B cell (primary cell): ENCODE results near the gene TNNI3. TPM values are rescaled to one million over a fixed set of nuclear protein-coding genes. Genes with fewer than 3 reads are reported as not detected.

Experiments used
- ATAC-seq: fragments of 200-7000 bp; cut with Tn5 transposase; one replicate; pipeline ENCODE4 v1.10.0; 2021; ENCODE audit warnings: low read depth, mild to moderate bottlenecking, moderate number of reproducible peaks, moderate library complexity
- CTCF ChIA-PET: fragments of 350-600 bp; sonication (Branson Sonifier 250); formaldehyde crosslinking; loops from one replicate; lab custom pipeline; 2021; ENCODE audit warnings: antibody characterized with exemption, inconsistent platforms; lab: Charles Lee
- POLR2A ChIA-PET: fragments of 350-600 bp; sonication (Branson Sonifier 250); formaldehyde crosslinking; loops from one replicate; lab custom pipeline; 2021; ENCODE audit warnings: antibody characterized with exemption; lab: Charles Lee
- DNase-seq: peaks from one replicate; pipeline ENCODE4 v3.0.0; 2013
- H2AFZ ChIP-seq: 2 replicates; pipeline ENCODE4 v1.6.1; 2012; ENCODE audit warnings: mild to moderate bottlenecking, low read depth, low read length; ENCODE audit not compliant: insufficient read depth, poor library complexity, severe bottlenecking
- H3K27ac ChIP-seq, 2 donors: 1 replicate in 1 of 2; 2 replicates in 1 of 2; pipeline ENCODE4 v1.5.1; 2012 to 2013; ENCODE audit warnings: low read length in 2 of 2, mild to moderate bottlenecking in 2 of 2, moderate library complexity in 1 of 2
- H3K27me3 ChIP-seq, 4 experiments: fragments of 200-600 bp in 1 of 4; sonication (generic) in 1 of 4; replicated peaks in 1 of 4; 1 replicate in 2 of 4; 2 replicates in 2 of 4; pipeline versions ENCODE4 v1.6.1 to v1.7.0; 2013 to 2016; ENCODE audit warnings: low read length in 3 of 4, mild to moderate bottlenecking in 2 of 4, mixed read lengths in 1 of 4, moderate library complexity in 1 of 4; ENCODE audit not compliant: insufficient read depth in 4 of 4, control insufficient read depth in 3 of 4; ENCODE audit errors: control extremely low read depth in 1 of 4
- H3K36me3 ChIP-seq, 2 experiments: replicated peaks in 1 of 2; 1 replicate in 1 of 2; 2 replicates in 1 of 2; pipeline versions ENCODE4 v1.6.1 to v1.7.1; 2013; ENCODE audit warnings: low read length in 1 of 2; ENCODE audit not compliant: insufficient read depth in 2 of 2, control insufficient read depth in 1 of 2; ENCODE audit errors: control extremely low read depth in 1 of 2, extremely low read depth in 1 of 2
- H3K4me1 ChIP-seq, 2 donors: fragments of 200-600 bp in 1 of 2; sonication (generic) in 1 of 2; 1 replicate in 1 of 2; 2 replicates in 1 of 2; pipeline versions ENCODE4 v1.5.1 to v1.6.1; 2013 to 2017; ENCODE audit warnings: low read length in 2 of 2; ENCODE audit not compliant: control insufficient read depth in 2 of 2, insufficient read depth in 2 of 2
- H3K4me2 ChIP-seq: replicated peaks from 2 replicates; pipeline ENCODE3; 2012; ENCODE audit warnings: mild to moderate bottlenecking, low read depth, low read length; ENCODE audit not compliant: poor library complexity, severe bottlenecking
- H3K4me3 ChIP-seq, 5 experiments: fragments of 200-600 bp in 1 of 5; sonication (generic) in 1 of 5; 1 replicate in 3 of 5; 2 replicates in 2 of 5; pipeline versions ENCODE4 v1.5.1 to v1.7.0; 2011 to 2016; ENCODE audit warnings: low read length in 4 of 5, mild to moderate bottlenecking in 4 of 5, low read depth in 2 of 5, control low read depth in 1 of 5, moderate library complexity in 1 of 5; ENCODE audit not compliant: insufficient read depth in 1 of 5; ENCODE audit errors: control extremely low read depth in 1 of 5, extremely low read depth in 1 of 5
- H3K79me2 ChIP-seq: fragments of 200-600 bp; sonication (generic); one replicate; pipeline ENCODE4 v1.6.0; 2016; ENCODE audit warnings: low read length; ENCODE audit not compliant: control insufficient read depth, insufficient read depth
- H3K9ac ChIP-seq: fragments of 200-600 bp; sonication (generic); 2 replicates; pipeline ENCODE4 v1.6.1; 2017; ENCODE audit warnings: mild to moderate bottlenecking, low read length, moderate library complexity
- H3K9me3 ChIP-seq, 3 donors: one replicate each; pipeline versions ENCODE4 v1.6.1 to v1.7.1; 2013; ENCODE audit warnings: low read length in 2 of 3; ENCODE audit not compliant: control insufficient read depth in 2 of 3, insufficient read depth in 1 of 3; ENCODE audit errors: control extremely low read depth in 1 of 3
- H4K20me1 ChIP-seq: 2 replicates; pipeline ENCODE4 v1.6.0; 2012; ENCODE audit warnings: mild to moderate bottlenecking, low read length; ENCODE audit not compliant: insufficient read depth, control insufficient read depth, poor library complexity, severe bottlenecking
- H3K27ac Mint-ChIP-seq: one replicate; pipeline ENCODE4 v1.8.0; 2021; ENCODE audit warnings: mixed read lengths
- H3K27me3 Mint-ChIP-seq: one replicate; pipeline ENCODE4 v1.8.0; 2021; ENCODE audit warnings: mixed read lengths
- H3K4me1 Mint-ChIP-seq: one replicate; pipeline ENCODE4 v1.8.0; 2021; ENCODE audit warnings: mixed read lengths
- H3K4me3 Mint-ChIP-seq: one replicate; pipeline ENCODE4 v1.8.0; 2021; ENCODE audit warnings: mixed read lengths
- H3K9me3 Mint-ChIP-seq: one replicate; pipeline ENCODE4 v1.8.0; 2022; ENCODE audit warnings: mixed read lengths; ENCODE audit not compliant: insufficient read depth
- EZH2 ChIP-seq: IDR thresholded peaks from 2 replicates; pipeline ENCODE4 v1.6.1; 2012; ENCODE audit warnings: borderline replicate concordance, low read depth, mild to moderate bottlenecking, moderate library complexity, low read length; ENCODE audit not compliant: insufficient read depth, poor library complexity, severe bottlenecking
- WGBS: methylation state at CpG from one replicate; pipeline ENCODE4 v1.1.5; 2013; ENCODE audit warnings: missing lambda C conversion rate; ENCODE audit not compliant: insufficient coverage; 5-methylcytosine and 5-hydroxymethylcytosine counted together
- intact Hi-C: fragments of 100-400 bp; cut with micrococcal nuclease; formaldehyde crosslinking; loops from one replicate; pipeline ENCODE4 v1.10.0; 2022
- polyA plus RNA-seq: library from polyadenylated mRNA; depleted of rRNA; stranded (reverse); fragments of >200 nt; gene quantifications from 2 replicates; pipeline ENCODE4 v1.2.3, GENCODE V29; 2012
- total RNA-seq, 2 donors: library from RNA; stranded (reverse); fragments of 120-200 nt in 1 of 2; gene quantifications; 1 replicate in 1 of 2; 2 replicates in 1 of 2; pipeline versions ENCODE4 v1.2.3 to v1.2.4, GENCODE V29; 2013 to 2022
- TF ChIP-seq, protein P1 (sequence below): fragments of 200-600 bp; IDR thresholded peaks from one replicate; pipeline ENCODE4 v1.8.0; 2022; ENCODE audit warnings: antibody characterized with exemption, mild to moderate bottlenecking

TNNI3 gene
- total and polyA plus RNA-seq, 2 donors (not counting 1 experiment from before 2014, with no cell fraction given): not detected

DNA sequence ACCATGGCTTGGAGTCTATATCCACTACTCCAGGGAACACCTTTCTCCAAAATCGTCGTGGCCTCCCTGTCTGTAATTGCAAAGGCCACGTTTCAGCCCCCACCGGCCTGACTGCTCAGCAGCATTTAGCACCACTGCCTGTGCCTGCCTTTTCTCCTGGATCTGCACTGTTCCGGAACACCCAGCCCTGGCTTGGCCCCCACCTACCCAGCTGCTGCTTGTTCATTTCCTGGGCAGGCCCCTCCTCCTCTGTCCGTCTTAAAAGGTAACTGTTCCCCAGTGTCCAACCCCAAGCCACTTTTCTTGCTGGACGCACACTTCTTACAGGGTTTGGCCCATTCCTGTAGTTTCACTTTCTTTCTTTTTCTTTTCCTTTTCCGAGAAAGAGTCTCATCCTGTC, 31.1 kb upstream of the TNNI3 start:
- no peaks in the 10 kb centered on the region for H3K36me3 ChIP-seq
- TF ChIP-seq, protein P1, sequence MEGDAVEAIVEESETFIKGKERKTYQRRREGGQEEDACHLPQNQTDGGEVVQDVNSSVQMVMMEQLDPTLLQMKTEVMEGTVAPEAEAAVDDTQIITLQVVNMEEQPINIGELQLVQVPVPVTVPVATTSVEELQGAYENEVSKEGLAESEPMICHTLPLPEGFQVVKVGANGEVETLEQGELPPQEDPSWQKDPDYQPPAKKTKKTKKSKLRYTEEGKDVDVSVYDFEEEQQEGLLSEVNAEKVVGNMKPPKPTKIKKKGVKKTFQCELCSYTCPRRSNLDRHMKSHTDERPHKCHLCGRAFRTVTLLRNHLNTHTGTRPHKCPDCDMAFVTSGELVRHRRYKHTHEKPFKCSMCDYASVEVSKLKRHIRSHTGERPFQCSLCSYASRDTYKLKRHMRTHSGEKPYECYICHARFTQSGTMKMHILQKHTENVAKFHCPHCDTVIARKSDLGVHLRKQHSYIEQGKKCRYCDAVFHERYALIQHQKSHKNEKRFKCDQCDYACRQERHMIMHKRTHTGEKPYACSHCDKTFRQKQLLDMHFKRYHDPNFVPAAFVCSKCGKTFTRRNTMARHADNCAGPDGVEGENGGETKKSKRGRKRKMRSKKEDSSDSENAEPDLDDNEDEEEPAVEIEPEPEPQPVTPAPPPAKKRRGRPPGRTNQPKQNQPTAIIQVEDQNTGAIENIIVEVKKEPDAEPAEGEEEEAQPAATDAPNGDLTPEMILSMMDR: no peak
- no peak for TF ChIP-seq EZH2
- H3K9me3 ChIP-seq: no peaks in the 10 kb centered on the region
- 14% methylated on average over 6 of the region's 8 CpGs for WGBS
- peak overlapping the region; percentile 33 for H2AFZ ChIP-seq
- no peak overlapping the region for H3K4me3 ChIP-seq
- H3K4me2 ChIP-seq: no peak overlapping the region
- no peaks in the 10 kb centered on the region for H3K4me1 Mint-ChIP-seq
- no peak overlapping the region for H3K27ac ChIP-seq
- no peaks in the 10 kb centered on the region for H4K20me1 ChIP-seq
- no peaks in the 10 kb centered on the region for H3K4me1 ChIP-seq
- ChIA-PET POLR2A (interaction anchor here (0.6 kb wide), 1 partner anchor 127 kb away, joined by 4 read pairs; no protein-coding TSS in a partner anchor), CTCF (no interaction called here)
- H3K9ac ChIP-seq: no peak overlapping the region
- H3K79me2 ChIP-seq: no peaks in the 10 kb centered on the region
- H3K9me3 Mint-ChIP-seq: no peaks in the 10 kb centered on the region
- DNase-seq (no peak), ATAC-seq (no peak)
- H3K27me3 Mint-ChIP-seq: peaks cover 25% of the 10 kb centered on the region
- intact Hi-C loops: no loop called here
- peaks cover 0 to 14% (median 0%) of the 10 kb centered on the region in 4 experiments for H3K27me3 ChIP-seq
- H3K4me3 Mint-ChIP-seq: no peak overlapping the region
- H3K27ac Mint-ChIP-seq: no peak overlapping the region

DNA sequence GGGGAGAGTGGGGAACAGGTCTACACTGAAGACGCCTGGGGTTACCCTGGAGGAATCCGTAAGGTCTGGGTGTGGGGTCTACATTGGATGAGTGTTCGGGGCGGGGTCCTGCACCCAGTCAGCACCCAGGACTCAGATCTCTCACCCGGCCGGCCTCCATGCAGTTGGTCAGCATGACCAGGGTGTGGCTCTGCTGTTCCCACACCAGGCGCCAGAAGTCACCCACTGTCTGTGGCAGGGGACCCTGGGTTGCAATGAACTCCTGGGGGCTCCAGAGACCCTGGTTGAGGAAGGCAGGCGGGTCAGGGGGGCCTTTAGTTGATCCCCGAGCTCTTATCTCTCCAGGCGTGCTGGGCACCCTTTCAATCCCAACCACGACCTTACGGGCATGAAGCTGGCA, 28.5 kb upstream of the TNNI3 start:
- peaks cover 27% of the 10 kb centered on the region for H3K27me3 Mint-ChIP-seq
- no peak overlapping the region for H3K27ac Mint-ChIP-seq
- H3K36me3 ChIP-seq: no peaks in the 10 kb centered on the region
- no peak for ATAC-seq
- H3K27ac ChIP-seq: no peak overlapping the region
- DNase-seq: no peak
- H3K27me3 ChIP-seq: peaks cover 0 to 34% (median 10%) of the 10 kb centered on the region in 4 experiments
- H2AFZ ChIP-seq: no peak overlapping the region
- no peaks in the 10 kb centered on the region for H4K20me1 ChIP-seq
- TF ChIP-seq, protein P1: no peak
- no peak for TF ChIP-seq EZH2
- ChIA-PET POLR2A (no interaction called here), CTCF (no interaction called here)
- WGBS: 87% methylated on average over 12 of the region's 12 CpGs
- no peak overlapping the region for H3K4me3 Mint-ChIP-seq
- no peaks in the 10 kb centered on the region for H3K4me1 Mint-ChIP-seq
- H3K9me3 ChIP-seq: peaks cover 0 to 11% (median 0%) of the 10 kb centered on the region in 3 donors
- intact Hi-C loops: no loop called here
- no peak overlapping the region for H3K4me2 ChIP-seq
- H3K9me3 Mint-ChIP-seq: no peaks in the 10 kb centered on the region
- no peaks in the 10 kb centered on the region for H3K79me2 ChIP-seq
- H3K4me3 ChIP-seq: no peak overlapping the region
- H3K4me1 ChIP-seq: no peaks in the 10 kb centered on the region
- no peak overlapping the region for H3K9ac ChIP-seq
